ENCODE data around the gene COPG2. TPM values are rescaled to one million over a fixed set of nuclear protein-coding genes. Genes with fewer than 3 reads are reported as not detected.

Gene COPG2
- total and polyA plus RNA-seq, 2 of the 13 experiments (the other 11 are each of a cell fraction or from before 2014, with no cell fraction given), result 14.1 to 17.7 TPM

GRCh38 chr7:130641040-130641439 lies 27.5 kb downstream of the COPG2 start:
- Histone ChIP-seq H3K27me3 (ENCODE audit: control insufficient read depth in 1 of 2, insufficient read depth in 2 of 2, low read length in 2 of 2) (no peaks in the 10 kb centered on the region), H3K36me3 (replicated peaks in 1 of 2; ENCODE audit: control insufficient read depth in 1 of 2, insufficient read depth in 2 of 2, low read length in 2 of 2) (peaks cover 0 to 3% of the 10 kb centered on the region in 2 experiments; a peak in 1 of 5 replicates), H4K20me1 (ENCODE audit: insufficient read depth, low read length) (no peaks in the 10 kb centered on the region), H3K4me3 (replicated peaks in 1 of 3; ENCODE audit: insufficient read depth in 1 of 3, low read depth in 2 of 3, low read length in 3 of 3) (no peak overlapping the region), H2AFZ (ENCODE audit: low read length) (no peak overlapping the region), H3K4me2 (ENCODE audit: low read depth, low read length) (no peak overlapping the region), H3K9me3 (ENCODE audit: low read length) (peaks cover 5% of the 10 kb centered on the region; the same call in 1 of the 2 replicates), H3K27ac (ENCODE audit: extremely low read length, insufficient read depth, low read length) (no peak overlapping the region), H3K4me1 (ENCODE audit: insufficient read depth, low read length) (no peaks in the 10 kb centered on the region), H3K79me2 (ENCODE audit: insufficient read depth, low read length) (no peaks in the 10 kb centered on the region), H3K9ac (ENCODE audit: insufficient read depth, low read depth, low read length) (no peak overlapping the region)
- in situ Hi-C loops (cut with HindIII; ENCODE audit: extremely low pct_ligation_motif_present, low pct_unique_long_range_greater_than_20kb), result no loop called here
- WGBS (ENCODE audit: low lambda C conversion rate), result 90% methylated on average over 1 of the region's 1 CpG
- FAIRE-seq (no peak), DNase-seq (ENCODE audit: low spot score) (no peak), ATAC-seq (no peak)
- no TSS peak for BruUV-seq (replicated peaks)
- POLR2A ChIA-PET, result no interaction called here
- CTCF ChIA-PET (ENCODE audit: low intra/inter-chr PET ratio, low total read pairs), result no interaction called here
- intact Hi-C loops (cut with micrococcal nuclease; ENCODE audit: unreplicated experiment), result no loop called here
- no peak for TF ChIP-seq ZNF430 (CRISPR knock-in tag; IDR thresholded peaks at IDR 0.05)

DNA sequence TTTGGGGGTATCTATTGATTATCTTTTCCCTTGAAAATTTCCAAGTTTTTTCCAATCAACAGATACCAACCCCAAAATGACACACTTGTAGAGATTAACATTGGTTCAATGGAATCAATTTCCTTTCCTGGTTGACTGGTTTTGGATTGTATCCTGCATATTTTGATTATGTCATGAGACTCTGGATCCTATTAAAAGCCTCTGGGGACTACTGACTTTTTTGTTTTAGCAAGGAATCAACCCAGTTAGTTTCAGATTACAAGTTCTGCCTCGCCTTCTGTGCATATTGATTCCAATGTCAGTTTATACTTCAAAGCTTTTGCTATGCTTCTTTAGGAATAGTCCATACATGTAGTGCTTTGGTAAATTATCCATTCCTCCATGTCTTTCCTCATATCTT lies 29.2 kb downstream of the COPG2 start:
- in situ Hi-C loops (cut with HindIII; ENCODE audit: extremely low pct_ligation_motif_present, low pct_unique_long_range_greater_than_20kb) (no loop called here), intact Hi-C loops (cut with micrococcal nuclease; ENCODE audit: unreplicated experiment) (no loop called here)
- no TSS peak for BruUV-seq (replicated peaks)
- H3K27me3 ChIP-seq (ENCODE audit: control insufficient read depth in 1 of 2, insufficient read depth in 2 of 2, low read length in 2 of 2), result no peaks in the 10 kb centered on the region
- peaks cover 5% of the 10 kb centered on the region; the same call in 1 of the 2 replicates for H3K9me3 ChIP-seq (ENCODE audit: low read length)
- no peak for TF ChIP-seq SP140L (CRISPR knock-in tag; IDR thresholded peaks at IDR 0.05; ENCODE audit: borderline replicate concordance)
- TF ChIP-seq ZNF792 (CRISPR knock-in tag; IDR thresholded peaks at IDR 0.05), result no peak
- TF ChIP-seq MTF2 (CRISPR knock-in tag; IDR thresholded peaks at IDR 0.05; ENCODE audit: borderline replicate concordance), result no peak
- no peak for TF ChIP-seq YY1 (IDR thresholded peaks at IDR 0.05; ENCODE audit: insufficient read depth, insufficient replicate concordance, low read depth, low read length)
- no peak for TF ChIP-seq ATF7 (IDR thresholded peaks at IDR 0.05)
- no peak for TF ChIP-seq ATF7 (CRISPR knock-in tag; IDR thresholded peaks at IDR 0.05)
- TF ChIP-seq, protein P1, sequence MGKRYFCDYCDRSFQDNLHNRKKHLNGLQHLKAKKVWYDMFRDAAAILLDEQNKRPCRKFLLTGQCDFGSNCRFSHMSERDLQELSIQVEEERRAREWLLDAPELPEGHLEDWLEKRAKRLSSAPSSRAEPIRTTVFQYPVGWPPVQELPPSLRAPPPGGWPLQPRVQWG (CRISPR knock-in tag; IDR thresholded peaks at IDR 0.05; ENCODE audit: borderline replicate concordance, low read depth), result no peak
- no peak for TF ChIP-seq ZBTB8A (CRISPR knock-in tag; IDR thresholded peaks at IDR 0.05; ENCODE audit: borderline replicate concordance, low read depth)
- no peak for TF ChIP-seq ZNF768 (CRISPR knock-in tag; IDR thresholded peaks at IDR 0.05)
- no peak for TF ChIP-seq ZNF160 (CRISPR knock-in tag; IDR thresholded peaks at IDR 0.05)
- no peak for TF ChIP-seq FOXJ3 (CRISPR knock-in tag; IDR thresholded peaks at IDR 0.05; ENCODE audit: borderline replicate concordance)
- no peak for TF ChIP-seq KLF16 (CRISPR knock-in tag; IDR thresholded peaks at IDR 0.05)
- no peak for TF ChIP-seq ARNTL (CRISPR knock-in tag; IDR thresholded peaks at IDR 0.05)
- TF ChIP-seq KDM3A (CRISPR knock-in tag; IDR thresholded peaks at IDR 0.05; ENCODE audit: low read depth), result no peak
- TF ChIP-seq SMAD1 (CRISPR knock-in tag; IDR thresholded peaks at IDR 0.05; ENCODE audit: borderline replicate concordance, low read depth), result no peak
- no peak for TF ChIP-seq ZNF121 (CRISPR knock-in tag; IDR thresholded peaks at IDR 0.05)
- no peaks in the 10 kb centered on the region for H3K4me1 ChIP-seq (ENCODE audit: insufficient read depth, low read length)
- H3K79me2 ChIP-seq (ENCODE audit: insufficient read depth, low read length), result no peaks in the 10 kb centered on the region
- H3K9ac ChIP-seq (ENCODE audit: insufficient read depth, low read depth, low read length), result no peak overlapping the region
- CTCF ChIA-PET (ENCODE audit: low intra/inter-chr PET ratio, low total read pairs), result no interaction called here
- no peak overlapping the region for H3K4me3 ChIP-seq (replicated peaks in 1 of 3; ENCODE audit: insufficient read depth in 1 of 3, low read depth in 2 of 3, low read length in 3 of 3)
- no peak overlapping the region for H3K4me2 ChIP-seq (ENCODE audit: low read depth, low read length)
- H2AFZ ChIP-seq (ENCODE audit: low read length), result no peak overlapping the region
- ATAC-seq (no peak), DNase-seq (ENCODE audit: low spot score) (no peak), FAIRE-seq (no peak)
- WGBS (ENCODE audit: low lambda C conversion rate), result 93% methylated on average over 1 of the region's 1 CpG
- no peaks in the 10 kb centered on the region for H4K20me1 ChIP-seq (ENCODE audit: insufficient read depth, low read length)
- 0 out of 5 replicates have a peak, but pooled peaks cover 0 to 3% of the 10 kb centered on the region in 2 experiments for H3K36me3 ChIP-seq (replicated peaks in 1 of 2; ENCODE audit: control insufficient read depth in 1 of 2, insufficient read depth in 2 of 2, low read length in 2 of 2)
- H3K27ac ChIP-seq (ENCODE audit: extremely low read length, insufficient read depth, low read length), result no peak overlapping the region
- POLR2A ChIA-PET, result no interaction called here
